ENCODE results near the gene MAP4K2.

Gene MAP4K2

GRCh38 chr11:64739871-64740270 is 63.1 kb downstream of the MAP4K2 start:
- CTCF ChIA-PET, result interaction anchor here (1.4 to 3.5 kb wide), 2 partner anchors 14 to 22 kb away, joined by 3 to 12 read pairs; no protein-coding TSS in a partner anchor
- no peak for DNase-seq (ENCODE audit: low read depth, low spot score)
- H3K4me3 ChIP-seq (ENCODE audit: low read depth, low read length), result no peak overlapping the region
- POLR2A ChIA-PET, result no interaction called here
- no peak for TF ChIP-seq CTCF (IDR thresholded peaks at IDR 0.05; ENCODE audit: insufficient read depth, low read length, missing control alignments)

- DNase-seq (ENCODE audit: low read depth, low spot score), result no peak
- no peak for TF ChIP-seq CTCF (IDR thresholded peaks at IDR 0.05; ENCODE audit: insufficient read depth, low read length, missing control alignments)
- H3K4me3 ChIP-seq (ENCODE audit: low read depth, low read length), result no peak overlapping the region
- ChIA-PET POLR2A (no interaction called here), CTCF (interaction anchor here (1.6 to 3.5 kb wide), 3 partner anchors 10 to 48 kb away, joined by 8 to 12 read pairs (median 12); no protein-coding TSS in a partner anchor)
Observed at GRCh38 chr11:64736654-64737053, 66.4 kb downstream of the MAP4K2 start.

GRCh38 chr11:64735725-64736259 is 67.2 kb downstream of the MAP4K2 start:
- no peak for TF ChIP-seq CTCF (IDR thresholded peaks at IDR 0.05; ENCODE audit: insufficient read depth, low read length, missing control alignments)
- H3K4me3 ChIP-seq (ENCODE audit: low read depth, low read length), result no peak overlapping the region
- ChIA-PET CTCF (interaction anchor here (0.7 to 2.6 kb wide), 7 partner anchors 8 to 76 kb away, joined by 3 to 12 read pairs (median 3); partner anchors contain the start of gene RASGRP2), POLR2A (no interaction called here)
- DNase-seq (ENCODE audit: low read depth, low spot score), result no peak

Data from AG04449 (cell line).